Activated CD8-positive, alpha-beta T cell treated with anti-CD3 and anti-CD28 coated beads for 36 hours (primary cell): ENCODE measurements around the gene TCP11L2. TPM values are rescaled to one million over a fixed set of nuclear protein-coding genes. Genes with fewer than 3 reads are reported as not detected.

ENCODE experiments used
- ATAC-seq: fragments of 200-7000 bp; cut with Tn5 transposase; one replicate; pipeline ENCODE4 v1.10.0; 2021; ENCODE audit warnings: mild to moderate bottlenecking, moderate library complexity
- CTCF ChIA-PET: fragments of 350-600 bp; sonication (Branson Sonifier 250); formaldehyde crosslinking; loops from one replicate; lab custom pipeline; 2021; ENCODE audit warnings: antibody characterized with exemption; lab: Charles Lee
- POLR2A ChIA-PET: fragments of 350-600 bp; sonication (Branson Sonifier 250); formaldehyde crosslinking; loops from one replicate; lab custom pipeline; 2021; ENCODE audit warnings: antibody characterized with exemption; lab: Charles Lee
- DNase-seq: peaks from one replicate; pipeline ENCODE4 v3.0.0-alpha.2; 2020
- H3K27ac Mint-ChIP-seq: one replicate; pipeline ENCODE4 v1.8.0; 2021; ENCODE audit warnings: mild to moderate bottlenecking, mixed read lengths
- H3K27me3 Mint-ChIP-seq: one replicate; pipeline ENCODE4 v1.8.0; 2021; ENCODE audit warnings: mixed read lengths
- H3K36me3 Mint-ChIP-seq: one replicate; pipeline ENCODE4 v1.8.0; 2021; ENCODE audit warnings: low read depth, mixed read lengths
- H3K4me1 Mint-ChIP-seq: one replicate; pipeline ENCODE4 v1.8.0; 2021; ENCODE audit warnings: low read depth, mixed read lengths
- H3K4me3 Mint-ChIP-seq: one replicate; pipeline ENCODE4 v1.8.0; 2021; ENCODE audit warnings: mild to moderate bottlenecking, moderate library complexity, mixed read lengths
- H3K9me3 Mint-ChIP-seq: one replicate; pipeline ENCODE4 v1.8.0; 2021; ENCODE audit warnings: mixed read lengths
- intact Hi-C: fragments of 100-400 bp; cut with micrococcal nuclease; formaldehyde crosslinking; loops from one replicate; pipeline ENCODE4 v1.10.0; 2022
- total RNA-seq, 2 experiments: library from RNA; stranded (reverse); gene quantifications; one replicate each; pipeline ENCODE4 v1.2.3, GENCODE V29; 2021
- TF ChIP-seq, protein P1 (sequence below): fragments of 200-600 bp; IDR thresholded peaks from one replicate; pipeline ENCODE4 v1.8.0; 2022; ENCODE audit warnings: antibody characterized with exemption, mild to moderate bottlenecking

The TCP11L2 gene
- total RNA-seq, 2 experiments from 2014 or later = 11.9 to 13.2 TPM

DNA sequence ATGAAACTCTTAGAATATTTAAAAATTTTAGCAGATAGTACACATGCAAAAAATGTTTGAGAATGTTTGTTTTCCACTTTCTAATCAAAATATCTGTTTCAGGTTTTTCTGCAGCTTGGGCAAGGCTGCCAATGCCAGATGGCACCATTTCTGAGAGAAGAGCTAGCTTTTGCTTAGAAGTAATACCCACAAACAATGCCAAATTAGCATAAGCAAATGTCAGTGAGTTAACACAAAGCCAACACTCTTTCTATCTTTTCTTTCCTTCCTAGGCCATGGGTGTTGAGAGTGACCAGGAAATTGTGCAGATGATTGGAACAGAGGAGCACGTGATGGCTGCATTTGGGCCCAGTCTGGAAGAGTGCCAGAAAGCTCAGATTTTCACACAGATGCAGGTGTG, 90.2 kb downstream of the TCP11L2 start:
- intact Hi-C loops = no loop called here
- H3K4me1 Mint-ChIP-seq = no peaks in the 10 kb centered on the region
- ChIA-PET POLR2A (no interaction called here), CTCF (no interaction called here)
- peaks cover 40% of the 10 kb centered on the region for H3K36me3 Mint-ChIP-seq
- DNase-seq = no peak
- ATAC-seq = no peak
- no peak overlapping the region for H3K4me3 Mint-ChIP-seq
- no peak overlapping the region for H3K27ac Mint-ChIP-seq
- TF ChIP-seq, protein P1, sequence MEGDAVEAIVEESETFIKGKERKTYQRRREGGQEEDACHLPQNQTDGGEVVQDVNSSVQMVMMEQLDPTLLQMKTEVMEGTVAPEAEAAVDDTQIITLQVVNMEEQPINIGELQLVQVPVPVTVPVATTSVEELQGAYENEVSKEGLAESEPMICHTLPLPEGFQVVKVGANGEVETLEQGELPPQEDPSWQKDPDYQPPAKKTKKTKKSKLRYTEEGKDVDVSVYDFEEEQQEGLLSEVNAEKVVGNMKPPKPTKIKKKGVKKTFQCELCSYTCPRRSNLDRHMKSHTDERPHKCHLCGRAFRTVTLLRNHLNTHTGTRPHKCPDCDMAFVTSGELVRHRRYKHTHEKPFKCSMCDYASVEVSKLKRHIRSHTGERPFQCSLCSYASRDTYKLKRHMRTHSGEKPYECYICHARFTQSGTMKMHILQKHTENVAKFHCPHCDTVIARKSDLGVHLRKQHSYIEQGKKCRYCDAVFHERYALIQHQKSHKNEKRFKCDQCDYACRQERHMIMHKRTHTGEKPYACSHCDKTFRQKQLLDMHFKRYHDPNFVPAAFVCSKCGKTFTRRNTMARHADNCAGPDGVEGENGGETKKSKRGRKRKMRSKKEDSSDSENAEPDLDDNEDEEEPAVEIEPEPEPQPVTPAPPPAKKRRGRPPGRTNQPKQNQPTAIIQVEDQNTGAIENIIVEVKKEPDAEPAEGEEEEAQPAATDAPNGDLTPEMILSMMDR = no peak
- no peaks in the 10 kb centered on the region for H3K9me3 Mint-ChIP-seq
- H3K27me3 Mint-ChIP-seq = no peaks in the 10 kb centered on the region

Other genes with a start within 250 kb of the TCP11L2 start
- not detected for gene NUAK1, start 163.8 kb upstream of the TCP11L2 start, total RNA-seq
- gene CKAP4, start 54.7 kb upstream of the TCP11L2 start, total RNA-seq = 10 to 100 TPM; 15.2 to 16.3 TPM
- gene POLR3B, start 55.0 kb downstream of the TCP11L2 start, total RNA-seq = 1 to 10 TPM; 8.3 to 9.5 TPM